GM12891 (cell line): ENCODE results near the gene PLEKHH2.

ENCODE experiments used
- POLR2A ChIP-seq: IDR thresholded peaks from 2 replicates; pipeline ENCODE4 v1.6.1; 2011; ENCODE audit warnings: low read depth, low read length, control low read depth
- POLR2AphosphoS5 ChIP-seq: IDR thresholded peaks from 2 replicates; pipeline ENCODE4 v1.6.1; 2011; ENCODE audit warnings: low read depth, low read length, control low read depth
- TAF1 ChIP-seq: IDR thresholded peaks from 2 replicates; pipeline ENCODE4 v1.6.1; 2011; ENCODE audit warnings: low read depth, low read length, control low read depth

GRCh38 chr2:43790147-43790546, 153.1 kb downstream of the PLEKHH2 start:
- TF ChIP-seq TAF1 (no peak), POLR2A (no peak), POLR2AphosphoS5 (no peak)
